ENCODE measurements around the gene SLC35B1.

The SLC35B1 gene, protein sequence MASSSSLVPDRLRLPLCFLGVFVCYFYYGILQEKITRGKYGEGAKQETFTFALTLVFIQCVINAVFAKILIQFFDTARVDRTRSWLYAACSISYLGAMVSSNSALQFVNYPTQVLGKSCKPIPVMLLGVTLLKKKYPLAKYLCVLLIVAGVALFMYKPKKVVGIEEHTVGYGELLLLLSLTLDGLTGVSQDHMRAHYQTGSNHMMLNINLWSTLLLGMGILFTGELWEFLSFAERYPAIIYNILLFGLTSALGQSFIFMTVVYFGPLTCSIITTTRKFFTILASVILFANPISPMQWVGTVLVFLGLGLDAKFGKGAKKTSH

DNA sequence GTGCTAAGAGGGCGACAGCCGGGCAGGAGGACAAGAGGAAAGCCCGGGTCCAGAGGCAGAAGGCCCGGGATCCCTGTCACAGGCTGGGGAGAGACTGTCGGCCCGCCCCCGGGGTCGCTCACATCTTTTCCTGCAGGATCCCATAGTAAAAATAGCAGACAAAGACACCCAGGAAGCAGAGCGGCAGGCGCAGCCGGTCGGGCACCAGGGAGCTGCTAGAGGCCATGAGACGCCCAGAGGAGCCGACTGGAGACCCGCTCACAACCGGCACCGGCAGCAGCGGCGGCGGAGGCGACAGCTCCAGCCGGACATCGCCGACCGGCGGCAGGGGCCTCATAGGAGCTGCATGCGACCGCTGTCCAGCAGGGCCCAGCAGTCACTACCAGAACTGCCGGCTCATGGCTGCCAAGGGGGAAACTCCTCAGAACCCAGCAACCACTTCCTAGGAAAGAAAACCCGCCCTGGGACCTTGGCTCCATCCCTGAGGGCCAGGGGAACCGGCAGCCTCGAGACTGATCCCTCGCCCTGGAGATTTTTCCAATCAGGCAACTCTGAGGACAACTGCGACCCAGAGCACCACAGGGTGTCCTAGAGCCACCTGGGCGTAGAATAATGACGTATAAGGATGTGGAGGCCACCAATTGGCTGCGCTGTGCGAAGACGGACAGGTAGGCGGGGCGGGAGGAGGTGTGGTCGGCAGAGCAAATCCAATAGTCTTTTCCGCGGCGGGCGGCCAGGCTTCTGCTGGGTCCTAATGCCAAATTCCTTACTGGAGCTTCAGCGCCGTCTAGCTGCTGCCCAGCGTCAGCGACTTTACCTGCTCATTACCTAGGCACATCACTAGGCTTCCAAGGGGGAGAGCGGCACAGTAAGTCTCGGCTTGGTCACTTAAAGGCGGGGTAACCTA, at the start of gene SLC35B1:
TSS of gene SLC35B1 (minus strand) at position 357 of the 907 bp plus-strand sequence. CDS start at position 226, 131 bp downstream.
- DNase-seq, result peak; percentile 97

DNA sequence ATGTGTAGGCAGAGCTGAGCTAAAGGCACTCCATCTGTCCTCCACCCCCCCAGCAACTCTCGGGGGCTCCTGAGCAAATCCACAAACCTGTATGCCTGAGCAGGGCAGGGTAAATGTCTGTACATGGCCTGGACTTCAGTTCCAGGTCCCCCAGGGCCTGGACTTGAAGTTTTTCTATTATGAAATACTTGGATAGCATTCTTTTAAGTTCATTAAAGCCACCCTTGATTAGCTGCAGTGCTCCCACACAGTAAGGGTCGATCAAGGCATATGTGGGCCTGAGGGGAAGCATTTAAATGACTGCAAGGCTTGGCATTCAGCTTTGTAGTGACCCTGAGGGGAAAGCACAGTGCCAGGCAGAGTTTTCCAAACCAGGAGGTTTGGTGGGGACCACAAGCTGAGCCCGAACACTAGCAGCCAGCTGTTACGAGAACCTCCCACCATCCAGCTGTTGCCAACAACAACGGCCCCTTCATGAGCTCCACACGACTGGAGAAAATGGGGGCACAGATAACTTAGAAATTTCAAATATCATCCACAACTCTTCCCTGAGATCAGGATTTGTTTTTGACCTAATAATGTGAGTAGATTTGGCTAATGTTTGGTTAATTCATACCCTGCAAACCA, 49.5 kb upstream of the SLC35B1 start:
- no peak for DNase-seq

DNA sequence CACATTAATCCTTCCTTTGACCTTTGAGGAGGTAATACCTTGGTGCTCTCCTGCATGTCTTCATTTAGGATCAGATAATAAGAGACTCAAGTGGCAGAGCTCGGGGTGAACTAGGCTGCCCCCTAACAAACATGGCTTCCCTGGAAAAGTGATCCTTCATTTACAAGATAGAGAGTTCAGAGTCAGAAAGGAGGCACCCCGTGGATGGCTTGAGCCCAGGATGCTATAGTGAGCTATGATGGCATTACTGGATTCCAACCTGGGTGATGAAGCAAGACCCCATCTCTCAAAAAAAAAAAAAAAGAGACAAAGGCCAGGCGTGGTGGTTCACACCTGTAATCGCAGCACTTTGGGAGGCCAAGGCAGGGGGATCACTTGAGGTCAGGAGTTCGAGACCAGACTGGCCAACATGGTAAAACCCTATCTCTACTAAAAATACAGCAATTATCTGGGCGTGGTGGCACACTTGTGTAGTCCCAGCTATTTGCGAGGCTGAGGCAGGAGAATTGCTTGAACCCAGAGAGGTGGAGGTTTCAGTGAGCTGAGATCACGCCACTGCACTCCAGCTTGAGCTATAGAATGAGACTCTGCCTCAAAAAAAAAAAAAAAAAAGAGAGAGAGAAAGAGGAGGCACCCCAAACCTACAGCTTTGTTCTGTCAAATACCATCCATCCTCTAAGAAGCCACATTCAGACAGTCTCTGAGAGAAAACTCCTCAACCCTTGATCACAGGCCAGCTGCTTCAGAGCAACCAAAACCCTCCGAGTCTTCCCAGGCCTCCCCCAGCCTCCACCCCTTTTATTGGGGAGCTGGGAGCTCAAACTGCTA, 48.8 kb upstream of the SLC35B1 start:
- no peak for DNase-seq

DNA sequence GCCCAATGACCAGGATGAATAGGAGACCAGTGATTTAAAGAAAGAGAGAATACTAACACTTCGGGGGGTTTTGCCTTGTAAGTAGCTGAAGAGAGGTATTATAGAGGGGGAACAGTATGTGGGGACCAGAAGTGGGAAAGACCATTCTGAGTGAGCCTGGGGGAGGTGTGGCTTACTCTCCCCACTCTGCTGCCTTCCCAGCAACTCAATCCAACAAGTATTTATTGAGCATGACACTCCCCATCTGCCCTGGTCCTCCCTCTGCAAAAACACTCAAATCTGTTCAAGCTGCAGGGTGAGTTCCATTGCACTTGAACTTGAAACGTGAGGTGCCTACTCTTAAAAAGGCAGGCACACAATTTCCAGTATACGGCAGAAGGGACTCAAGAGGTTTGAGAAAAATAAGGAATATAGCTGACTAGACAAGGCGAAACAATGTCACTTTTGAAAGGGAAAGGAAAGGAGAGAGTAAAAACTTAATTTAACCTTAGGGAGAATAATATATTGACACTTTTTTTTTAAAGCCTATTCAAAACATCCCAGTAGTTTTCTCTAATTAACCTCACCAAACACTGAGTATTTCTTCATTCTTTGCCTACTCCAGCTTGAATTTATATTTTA, 48.0 kb upstream of the SLC35B1 start:
- DNase-seq, result peak; percentile 88

DNA sequence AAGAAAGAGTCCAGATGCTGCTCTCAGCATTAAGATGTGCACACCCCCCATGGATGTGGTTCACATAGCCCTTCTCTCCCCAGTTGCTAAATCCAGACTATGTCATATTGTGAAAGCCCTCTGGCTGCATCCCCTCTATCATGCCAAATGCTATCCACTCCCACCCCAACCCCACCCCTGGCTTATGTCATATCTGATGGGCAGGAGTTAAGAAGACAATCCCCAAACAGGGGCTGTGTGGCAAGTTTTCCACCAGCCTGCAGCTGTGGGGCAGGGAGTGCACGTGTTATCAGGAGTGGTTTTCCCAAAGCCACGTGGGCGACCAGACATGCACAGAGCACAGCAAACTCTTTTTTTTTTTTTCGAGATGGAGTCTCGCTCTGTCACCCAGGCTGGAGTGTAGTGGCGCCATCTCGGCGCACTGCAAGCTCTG, 46.2 kb upstream of the SLC35B1 start:
- DNase-seq, result no peak

DNA sequence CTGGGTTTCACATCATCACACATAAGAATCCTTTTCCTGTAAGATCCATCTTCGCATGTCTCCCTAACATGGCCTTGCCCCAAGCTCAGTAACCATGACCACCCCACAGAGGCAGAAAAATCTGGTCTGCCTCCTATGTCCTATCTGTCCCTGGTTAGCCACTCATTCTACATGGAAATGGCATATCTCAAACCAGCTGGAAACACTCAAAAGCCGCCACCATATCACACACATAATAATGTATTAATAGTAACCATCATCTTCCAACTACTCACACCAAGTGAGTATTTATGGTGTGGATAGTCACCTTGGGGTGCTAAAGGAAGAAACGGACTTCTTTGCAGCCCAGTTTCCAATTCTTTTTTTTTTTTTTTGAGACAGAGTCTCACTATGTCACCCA, 44.7 kb upstream of the SLC35B1 start:
- no peak for DNase-seq

DNA sequence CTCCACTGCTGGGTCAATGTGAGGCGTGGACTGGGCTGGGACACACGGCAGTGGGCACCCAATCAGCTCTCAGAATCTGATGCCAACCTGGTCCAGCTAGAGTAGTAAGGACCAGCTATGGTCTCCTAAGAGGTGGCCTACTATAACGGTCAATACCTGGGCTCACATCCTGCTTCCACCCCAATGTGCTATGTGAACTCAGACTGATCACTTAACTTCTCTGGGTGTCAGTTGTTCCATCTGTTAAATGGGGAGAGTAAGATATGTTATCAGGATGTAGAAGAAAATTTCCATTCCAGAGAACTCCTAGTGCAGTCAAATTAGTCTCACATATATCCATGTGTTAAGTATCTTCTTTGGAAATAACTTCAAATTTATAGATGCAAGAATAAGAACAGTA, 42.0 kb upstream of the SLC35B1 start:
- no peak for DNase-seq

DNA sequence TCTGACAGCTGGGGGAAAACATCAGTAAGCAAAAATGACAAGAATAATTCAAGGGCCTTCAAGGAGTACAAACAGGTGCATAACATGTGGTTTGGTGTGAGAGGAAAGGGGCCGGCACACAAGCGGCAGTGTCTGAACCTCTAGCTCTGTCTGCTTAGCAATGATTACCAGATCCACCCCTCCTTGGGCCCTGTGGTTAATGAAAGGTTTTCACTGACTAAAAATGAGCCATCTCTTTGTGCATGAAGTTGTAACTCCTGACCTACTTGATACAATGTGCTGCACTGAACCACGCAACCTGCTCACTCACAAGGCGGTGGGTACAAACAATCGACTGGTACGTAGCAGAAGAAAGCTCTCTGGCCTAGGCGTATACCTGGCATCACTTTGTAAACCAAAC, 41.0 kb upstream of the SLC35B1 start:
- DNase-seq, result no peak

DNA sequence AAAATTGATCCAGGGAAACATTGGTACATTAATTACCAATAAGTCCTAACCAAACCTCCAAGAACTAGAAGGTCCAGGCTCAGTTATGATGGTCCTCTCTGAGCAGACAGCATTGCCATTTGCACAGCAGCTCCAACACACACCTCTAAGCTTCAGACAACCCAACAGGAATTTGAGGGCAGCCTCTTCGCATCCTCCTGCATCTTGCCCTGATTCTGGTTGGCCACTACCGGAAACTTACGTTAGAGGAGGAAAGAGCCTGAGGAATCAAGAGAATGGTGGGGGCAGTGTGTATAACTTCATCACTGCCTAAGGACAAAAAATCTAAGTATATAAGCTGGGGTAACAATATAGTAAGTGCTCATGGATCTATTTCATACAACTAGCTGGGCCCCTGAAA, 40.5 kb upstream of the SLC35B1 start:
- no peak for DNase-seq

DNA sequence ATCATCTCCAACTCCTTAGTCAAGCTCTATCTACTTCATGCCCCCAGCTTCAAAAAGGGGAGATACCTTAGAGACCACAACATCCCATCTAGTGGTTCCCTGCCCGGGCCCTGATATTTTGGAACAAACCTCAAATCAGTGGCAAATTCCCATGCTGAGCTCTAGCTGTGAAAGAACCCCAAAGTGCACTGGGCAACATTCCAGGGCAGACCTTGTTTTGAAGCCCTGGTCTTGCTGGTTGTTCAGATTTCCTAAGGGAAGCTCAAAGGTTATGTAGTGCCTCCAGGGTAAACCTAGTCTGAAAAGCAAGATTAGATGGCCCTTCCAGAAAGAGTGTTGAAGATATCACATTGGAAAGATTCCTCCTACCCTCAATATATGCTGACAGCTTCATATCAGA, 39.9 kb upstream of the SLC35B1 start:
- DNase-seq, result no peak

DNA sequence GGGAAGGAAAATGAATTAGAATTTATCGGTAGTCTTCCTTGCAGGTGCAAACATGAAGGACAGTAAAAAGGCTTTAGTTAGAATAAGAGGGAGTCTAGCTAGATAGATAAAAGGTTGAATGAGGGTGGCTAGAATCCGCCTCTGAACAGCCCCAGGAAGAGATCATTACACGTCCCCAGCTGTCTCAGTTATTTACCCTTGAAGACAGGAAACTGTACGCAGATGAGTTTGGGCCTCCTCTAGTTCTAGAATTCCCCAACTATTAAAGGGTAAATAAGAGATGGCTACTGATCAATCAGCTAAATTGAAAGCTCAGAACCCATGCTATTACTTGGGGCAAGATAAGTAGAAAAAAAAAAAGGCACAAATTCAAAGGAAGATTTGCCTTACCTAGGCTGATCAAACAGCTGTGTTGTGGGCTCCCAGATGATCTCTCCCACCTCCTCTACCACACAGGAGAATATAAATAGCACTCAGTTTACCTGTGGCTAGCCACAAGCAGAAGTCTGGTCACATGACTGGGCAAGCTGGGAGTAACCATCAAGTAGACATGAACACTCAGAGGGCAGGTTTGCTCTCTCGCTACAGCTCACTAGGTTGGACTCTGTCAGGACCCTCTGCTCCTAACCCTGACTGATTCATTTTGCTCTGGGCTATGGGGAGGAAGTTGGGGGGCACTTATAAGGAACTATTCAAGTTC, 39.2 kb upstream of the SLC35B1 start:
- DNase-seq, result no peak

DNA sequence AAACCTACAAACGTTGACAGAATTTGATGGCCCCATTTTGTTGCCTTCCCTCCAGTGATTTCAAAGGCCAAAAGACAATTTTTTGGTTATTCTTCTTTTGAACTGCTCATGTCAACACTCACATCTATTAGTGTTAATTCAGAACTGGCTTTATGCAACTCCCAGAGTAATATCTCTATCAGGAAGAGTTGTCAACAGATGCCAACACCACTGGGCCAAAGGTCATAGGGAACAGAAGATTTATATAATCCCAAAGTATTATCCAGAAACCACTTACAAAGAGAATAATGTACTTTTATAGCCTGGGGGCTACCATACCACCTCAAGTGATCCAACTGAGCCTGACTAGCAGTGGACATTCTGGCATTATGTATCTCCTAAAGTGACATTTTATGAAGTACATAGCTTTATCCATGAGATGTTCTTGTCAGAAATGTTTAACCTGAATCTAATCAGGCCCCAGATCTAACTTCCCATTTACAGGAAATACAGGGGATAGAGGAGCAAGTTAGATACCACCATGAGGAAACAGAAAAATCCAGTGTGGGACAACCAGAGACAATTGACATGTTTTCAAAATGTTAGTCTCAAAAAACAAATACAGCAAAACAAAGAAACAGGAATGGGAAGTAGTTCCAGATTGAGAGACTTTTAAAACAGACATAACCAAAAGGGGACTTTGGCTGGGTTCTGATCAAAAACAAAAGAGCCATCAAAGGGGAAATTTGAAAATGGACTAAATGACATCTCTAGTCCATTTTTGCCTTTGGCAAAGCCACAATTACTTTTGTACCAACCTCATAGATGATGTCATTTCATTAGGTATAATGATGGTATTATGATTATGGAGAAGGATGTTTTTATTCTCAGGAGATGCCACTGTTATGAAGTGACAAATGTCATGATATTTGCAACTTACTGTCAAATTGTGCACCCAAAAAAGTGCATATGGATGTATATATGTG, 37.7 kb upstream of the SLC35B1 start:
- no peak for DNase-seq

DNA sequence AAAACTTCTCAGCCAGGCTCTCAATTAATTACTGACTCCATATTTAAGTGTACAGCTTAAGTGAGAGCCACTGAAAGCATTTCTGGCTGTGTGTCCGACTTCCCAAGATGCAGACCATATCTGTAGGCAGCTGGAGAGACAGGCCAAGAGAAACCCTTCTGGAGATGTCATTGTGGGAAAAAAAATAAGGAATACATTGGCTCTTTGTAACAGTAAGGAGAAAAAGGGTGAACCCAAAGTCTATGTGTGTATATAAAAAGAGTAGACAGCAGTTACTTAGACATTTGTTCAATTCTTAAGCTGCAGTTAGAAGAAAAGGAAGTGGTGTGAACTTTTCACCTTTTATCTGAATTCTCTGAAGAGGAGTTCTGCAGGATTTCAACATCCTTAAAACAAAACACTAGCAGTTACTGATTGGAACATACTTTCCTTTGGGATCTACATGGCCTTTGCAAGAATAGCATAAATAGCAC, 34.4 kb upstream of the SLC35B1 start:
- DNase-seq, result no peak

DNA sequence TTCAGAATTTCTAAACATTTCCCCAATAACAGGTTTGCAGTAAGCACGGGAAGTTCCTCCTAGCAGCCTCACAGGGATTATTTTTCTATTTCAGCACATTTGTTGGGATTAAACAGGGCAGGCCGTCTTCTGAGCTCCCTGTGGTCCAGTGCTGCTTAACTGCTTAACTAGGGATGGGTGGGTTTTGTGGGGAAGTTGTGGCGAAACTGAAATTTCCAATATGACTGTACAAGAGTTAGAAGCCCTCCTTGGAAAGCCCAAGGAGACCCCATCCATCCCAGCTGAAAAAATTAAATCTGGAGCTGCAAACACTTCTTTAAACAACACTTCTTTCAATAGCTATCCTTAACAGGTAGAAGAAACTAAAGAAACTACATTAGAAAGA, 33.9 kb upstream of the SLC35B1 start:
- no peak for DNase-seq

DNA sequence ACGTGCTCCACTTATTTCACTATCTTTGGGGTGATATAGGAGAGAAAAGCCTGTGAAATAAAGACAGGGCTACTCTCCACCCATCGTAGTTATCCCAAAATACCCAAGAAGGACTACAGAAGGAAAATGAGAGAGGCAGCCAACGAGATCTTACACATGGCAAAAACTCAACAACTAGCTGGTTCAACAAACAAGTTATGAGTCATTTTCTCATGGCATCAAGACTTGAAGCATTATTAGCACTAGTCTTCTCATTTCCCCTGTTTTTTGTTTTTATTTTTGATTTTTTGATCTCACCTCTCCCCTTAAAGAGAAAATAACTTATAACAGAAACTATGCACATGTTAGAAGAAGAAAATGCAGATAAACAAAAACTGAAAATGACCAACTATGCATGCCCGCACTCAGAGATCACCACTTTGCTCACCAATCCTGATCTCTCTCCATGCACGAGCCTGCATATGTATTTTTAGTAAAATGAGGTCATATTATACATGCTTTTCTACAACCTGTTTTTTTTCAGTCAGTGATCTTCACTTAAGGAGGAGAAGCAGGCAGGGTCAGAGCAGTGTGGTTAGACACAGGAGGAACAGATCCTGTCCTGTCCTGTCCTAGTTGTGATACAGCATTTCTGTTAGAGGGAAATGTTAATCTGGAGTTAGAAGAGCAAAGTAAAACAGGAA, 33.4 kb upstream of the SLC35B1 start:
- no peak for DNase-seq

DNA sequence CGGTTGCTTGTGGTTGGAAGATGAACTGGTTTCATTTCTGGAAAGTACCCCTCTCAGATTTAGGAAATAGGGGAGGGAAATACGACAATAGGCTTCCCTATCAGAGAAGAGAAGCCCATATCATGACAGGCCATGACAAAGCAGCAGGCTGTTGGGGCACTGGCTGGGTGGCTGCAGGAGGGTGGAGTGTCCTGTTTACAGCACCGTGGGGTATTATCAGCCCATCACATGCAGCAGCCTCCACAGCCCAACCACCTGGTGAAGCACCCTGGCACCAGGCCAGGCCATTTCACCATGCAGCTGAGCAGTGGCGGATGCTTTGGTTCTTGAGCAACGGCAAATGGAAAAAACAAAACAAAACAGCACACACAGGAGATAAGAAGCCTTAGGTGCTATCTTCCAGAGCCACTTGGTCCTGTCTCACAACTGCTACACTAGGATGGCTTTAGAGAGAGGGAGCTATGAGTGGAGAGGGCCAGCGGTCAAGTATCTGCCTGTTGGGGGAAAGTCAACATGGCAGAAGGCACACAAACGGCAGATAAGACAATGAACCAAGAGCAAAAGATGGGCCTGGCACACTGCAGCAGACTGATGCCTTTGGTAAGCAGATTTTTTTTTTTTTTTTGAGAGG, 32.0 kb upstream of the SLC35B1 start:
- peak; percentile 84 for DNase-seq

DNA sequence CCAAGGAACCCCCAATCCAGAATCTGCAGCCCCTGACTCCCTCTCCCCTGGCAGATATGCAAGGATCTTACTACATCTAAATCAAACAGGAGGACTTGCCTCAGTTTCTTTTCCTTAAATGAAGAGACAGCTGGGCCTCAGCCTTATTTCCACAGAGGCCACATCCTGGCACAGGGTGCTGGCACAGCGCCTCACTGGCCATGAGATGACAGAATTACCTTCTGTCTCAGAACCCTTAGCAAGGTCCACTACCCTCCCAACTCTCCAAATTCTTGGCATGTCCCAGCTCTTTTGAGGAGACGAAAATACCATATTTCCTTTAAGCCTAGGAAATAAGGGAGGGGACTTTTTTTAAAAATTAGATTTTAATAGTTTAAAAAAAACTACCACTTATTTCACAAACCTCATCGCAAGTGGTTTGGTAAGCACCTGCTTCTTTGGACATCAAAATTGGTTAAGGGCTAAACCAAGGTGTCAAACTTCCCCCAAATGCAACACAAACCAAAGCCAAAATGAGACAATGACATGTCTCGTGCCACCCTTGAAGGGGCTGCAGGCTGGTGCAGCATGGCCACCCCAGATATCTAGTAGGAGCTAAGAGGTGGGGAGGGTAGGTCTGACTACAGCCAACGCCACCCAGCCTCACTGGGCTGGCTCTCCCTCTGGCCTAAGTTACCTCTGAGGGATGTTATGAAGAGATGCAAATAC, 30.8 kb upstream of the SLC35B1 start:
- no peak for DNase-seq
